Cardiac muscle cell (in vitro differentiated cells and primary cell): Measurements from ENCODE around the gene HTR7. TPM values are rescaled to one million over a fixed set of nuclear protein-coding genes. Genes with fewer than 3 reads are reported as not detected.

Experiments used
- DNase-seq, 2 donors: peaks; one replicate each; pipeline versions ENCODE4 v3.0.0 to v3.0.0-alpha.2; 2010 to 2017; ENCODE audit warnings: low read depth in 1 of 2, low spot score in 1 of 2
- H3K27ac ChIP-seq: fragments of 200-600 bp; sonication (generic); 2 replicates; pipeline ENCODE4 v1.5.1; 2016
- H3K27me3 ChIP-seq: fragments of 200-600 bp; sonication (generic); 2 replicates; pipeline ENCODE4 v1.6.0; 2016; ENCODE audit warnings: control low read depth
- H3K36me3 ChIP-seq: fragments of 200-600 bp; sonication (generic); 2 replicates; pipeline ENCODE4 v1.5.1; 2016; ENCODE audit warnings: control low read depth
- H3K4me1 ChIP-seq: fragments of 200-600 bp; sonication (generic); 2 replicates; pipeline ENCODE4 v1.8.1; 2017; ENCODE audit warnings: low read depth, mild to moderate bottlenecking, mixed run types
- H3K4me3 ChIP-seq: fragments of 200-600 bp; sonication (generic); 2 replicates; pipeline ENCODE4 v1.5.1; 2016; ENCODE audit warnings: mild to moderate bottlenecking
- H3K9me3 ChIP-seq: fragments of 200-600 bp; sonication (generic); 2 replicates; pipeline ENCODE4 v1.5.1; 2017; ENCODE audit warnings: low read depth, mild to moderate bottlenecking, control low read depth
- polyA plus RNA-seq: library from polyadenylated mRNA; unstranded; fragments of >200 nt; fragmentation: Nextera tagmentation; extraction: Ambion mirVana; gene quantifications from 2 replicates; pipeline ENCODE4 v1.2.1, GENCODE V29; 2016
- total RNA-seq: library from RNA; depleted of rRNA; stranded (reverse); fragments of >200 nt; gene quantifications from 2 replicates; pipeline ENCODE4 v1.2.3, GENCODE V29; 2016
- TF ChIP-seq, protein P1 (sequence below): IDR thresholded peaks from 2 replicates; pipeline ENCODE4 v1.5.1; 2012; ENCODE audit warnings: low read depth, mild to moderate bottlenecking, low read length

The HTR7 gene
- total and polyA plus RNA-seq, 2 experiments from 2014 or later: not detected

DNA sequence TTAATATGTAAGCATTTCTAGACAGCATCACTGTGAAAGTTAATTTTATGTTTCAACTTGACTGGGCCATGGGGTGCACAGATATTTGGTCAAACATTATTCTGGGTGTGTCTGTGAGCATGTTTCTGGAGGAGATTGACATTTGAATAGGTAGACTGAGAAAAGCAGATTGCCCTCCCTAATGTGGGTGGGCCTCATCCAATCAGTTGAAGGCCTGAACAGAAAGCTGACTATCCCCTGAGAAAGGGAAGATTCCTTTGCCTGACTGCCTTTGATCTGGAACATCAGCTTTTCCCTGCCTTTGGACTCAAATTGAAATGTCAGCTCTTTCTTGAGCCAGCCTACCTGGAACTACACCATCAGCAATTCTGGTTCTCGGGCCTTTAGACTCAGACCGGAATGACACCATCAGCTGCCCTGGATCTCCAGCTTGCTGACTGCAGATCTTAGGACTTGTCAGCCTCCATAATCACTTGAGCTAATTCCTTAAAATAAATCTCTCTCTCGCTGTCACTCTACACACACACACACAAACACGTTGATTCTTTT is 8.3 kb upstream of the HTR7 start:
- no peak for DNase-seq
- Histone ChIP-seq H3K4me3 (no peak overlapping the region), H3K4me1 (no peaks in the 10 kb centered on the region), H3K9me3 (no peaks in the 10 kb centered on the region), H3K27me3 (no peaks in the 10 kb centered on the region), H3K27ac (no peak overlapping the region), H3K36me3 (no peaks in the 10 kb centered on the region)
- TF ChIP-seq, protein P1, sequence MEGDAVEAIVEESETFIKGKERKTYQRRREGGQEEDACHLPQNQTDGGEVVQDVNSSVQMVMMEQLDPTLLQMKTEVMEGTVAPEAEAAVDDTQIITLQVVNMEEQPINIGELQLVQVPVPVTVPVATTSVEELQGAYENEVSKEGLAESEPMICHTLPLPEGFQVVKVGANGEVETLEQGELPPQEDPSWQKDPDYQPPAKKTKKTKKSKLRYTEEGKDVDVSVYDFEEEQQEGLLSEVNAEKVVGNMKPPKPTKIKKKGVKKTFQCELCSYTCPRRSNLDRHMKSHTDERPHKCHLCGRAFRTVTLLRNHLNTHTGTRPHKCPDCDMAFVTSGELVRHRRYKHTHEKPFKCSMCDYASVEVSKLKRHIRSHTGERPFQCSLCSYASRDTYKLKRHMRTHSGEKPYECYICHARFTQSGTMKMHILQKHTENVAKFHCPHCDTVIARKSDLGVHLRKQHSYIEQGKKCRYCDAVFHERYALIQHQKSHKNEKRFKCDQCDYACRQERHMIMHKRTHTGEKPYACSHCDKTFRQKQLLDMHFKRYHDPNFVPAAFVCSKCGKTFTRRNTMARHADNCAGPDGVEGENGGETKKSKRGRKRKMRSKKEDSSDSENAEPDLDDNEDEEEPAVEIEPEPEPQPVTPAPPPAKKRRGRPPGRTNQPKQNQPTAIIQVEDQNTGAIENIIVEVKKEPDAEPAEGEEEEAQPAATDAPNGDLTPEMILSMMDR: no peak

DNA sequence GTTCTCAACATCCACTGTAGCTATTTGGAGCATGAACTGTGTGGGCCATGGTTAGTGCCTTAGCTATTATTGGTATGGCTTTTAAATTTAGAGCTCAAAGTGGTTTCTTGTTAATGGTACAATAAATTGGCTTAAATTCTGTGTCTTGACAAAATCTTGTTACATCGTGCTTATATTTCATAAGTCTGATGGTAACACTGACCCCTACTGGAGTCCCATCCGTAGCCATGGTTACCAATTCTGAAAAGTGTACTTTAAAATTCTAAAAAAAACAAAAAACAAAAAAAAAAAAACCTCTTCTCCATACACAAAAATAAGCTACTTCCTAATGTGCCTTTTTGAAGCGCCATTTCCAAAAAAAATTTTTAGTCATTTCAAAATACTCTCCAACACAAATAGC is 7.6 kb upstream of the HTR7 start:
- Histone ChIP-seq H3K27me3 (no peaks in the 10 kb centered on the region), H3K36me3 (no peaks in the 10 kb centered on the region), H3K4me1 (no peaks in the 10 kb centered on the region), H3K4me3 (no peak overlapping the region), H3K9me3 (no peaks in the 10 kb centered on the region), H3K27ac (no peak overlapping the region)
- peak in 1 of 2 donors; percentile 59 for DNase-seq
- TF ChIP-seq, protein P1: peak; percentile 53

DNA sequence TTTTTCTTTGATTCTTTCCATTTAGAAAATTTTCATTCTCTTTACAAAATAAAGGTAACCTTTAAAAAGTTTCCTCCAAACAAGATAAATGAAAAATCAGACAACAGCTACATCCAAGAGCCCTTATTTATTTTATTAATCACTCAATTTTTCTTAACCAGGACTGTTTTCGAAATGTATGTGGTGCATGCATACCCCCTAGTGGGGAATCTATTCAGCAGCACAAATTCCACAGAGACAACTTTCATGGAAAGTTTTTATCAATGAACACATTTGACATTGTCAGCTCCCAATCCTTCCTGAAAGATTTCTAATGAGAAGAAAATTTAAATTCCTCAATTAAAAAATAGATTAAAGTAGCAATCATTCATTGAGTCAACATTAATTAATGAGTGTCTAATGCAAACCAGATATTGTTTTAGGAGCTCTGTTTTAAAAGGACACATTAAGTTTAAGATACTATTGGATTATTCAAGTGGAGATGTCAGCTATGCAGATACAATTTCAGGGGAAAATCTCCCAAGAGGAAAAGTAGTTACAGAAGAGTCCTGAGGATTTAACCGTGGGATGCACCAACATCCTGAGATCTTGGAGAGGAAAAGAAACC is 5.2 kb upstream of the HTR7 start:
- TF ChIP-seq, protein P1: peak; percentile 85
- Histone ChIP-seq H3K4me3 (no peak overlapping the region), H3K4me1 (no peaks in the 10 kb centered on the region), H3K27ac (no peak overlapping the region), H3K27me3 (peaks cover 11% of the 10 kb centered on the region), H3K36me3 (no peaks in the 10 kb centered on the region), H3K9me3 (no peaks in the 10 kb centered on the region)
- peak; percentile 38 to 71 for DNase-seq

DNA sequence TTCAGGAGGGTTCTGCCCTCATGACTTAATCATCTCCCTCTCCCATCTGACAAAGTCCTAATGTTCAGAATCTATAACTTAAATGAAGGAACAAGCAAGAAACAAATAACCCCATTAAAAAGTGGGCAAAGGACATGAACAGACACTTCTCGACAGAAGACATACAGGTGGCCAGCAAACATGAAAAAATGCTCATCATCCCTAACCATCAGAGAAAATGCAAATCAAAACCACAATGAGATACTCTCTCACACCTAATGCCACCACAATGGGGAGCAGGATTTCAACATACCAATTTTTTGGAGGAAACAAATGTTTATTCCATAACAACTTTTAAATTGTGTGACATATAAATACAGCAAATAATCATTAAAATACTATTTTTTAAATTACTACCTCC is 3.0 kb upstream of the HTR7 start:
- no peak overlapping the region for H3K4me3 ChIP-seq
- DNase-seq: no peak
- no peaks in the 10 kb centered on the region for H3K36me3 ChIP-seq
- TF ChIP-seq, protein P1: no peak
- H3K9me3 ChIP-seq: no peaks in the 10 kb centered on the region
- H3K4me1 ChIP-seq: no peaks in the 10 kb centered on the region
- H3K27ac ChIP-seq: no peak overlapping the region
- peaks cover 32% of the 10 kb centered on the region for H3K27me3 ChIP-seq

DNA sequence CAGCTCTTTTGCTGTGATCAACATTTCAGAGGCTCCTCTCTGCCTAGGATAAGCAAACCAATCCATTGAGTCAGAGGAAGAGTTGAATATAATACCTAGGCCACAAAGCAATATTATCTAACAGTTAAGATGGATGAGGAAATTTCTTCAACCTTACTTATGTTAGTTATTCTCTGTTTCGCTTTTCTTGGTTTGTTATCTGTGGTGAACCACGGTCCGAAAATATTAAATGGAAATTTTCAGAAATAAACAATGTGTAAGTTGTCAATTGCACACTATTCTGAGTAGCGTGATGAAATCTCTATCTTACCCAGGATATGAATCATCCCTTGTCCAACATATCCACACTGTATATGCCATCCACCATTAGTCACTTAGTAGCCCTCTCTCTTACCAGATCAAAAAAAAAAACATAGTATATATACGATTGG is 1.5 kb upstream of the HTR7 start:
- TF ChIP-seq, protein P1: no peak
- peaks cover 41% of the 10 kb centered on the region for H3K27me3 ChIP-seq
- no peaks in the 10 kb centered on the region for H3K9me3 ChIP-seq
- no peak overlapping the region for H3K4me3 ChIP-seq
- no peaks in the 10 kb centered on the region for H3K36me3 ChIP-seq
- H3K27ac ChIP-seq: no peak overlapping the region
- DNase-seq: peak in 1 of 2 donors; percentile 85
- no peaks in the 10 kb centered on the region for H3K4me1 ChIP-seq
